DMS53 (cell line): ENCODE measurements around the gene TNS1.
A peak's percentile ranks its signal among the peaks of the same experiment; 100 is the strongest.

Source experiments
- DNase-seq: peaks from one replicate; lab custom pipeline; 2025; lab: John Stamatoyannopoulos, UW

The TNS1 gene

GRCh38 chr2:217998926-217999594 lies 3.7 kb downstream of the TNS1 start:
- no peak for DNase-seq

GRCh38 chr2:217997510-217997909 lies 5.3 kb downstream of the TNS1 start:
- DNase-seq, result no peak

- DNase-seq, result peak; percentile 32
Observed at GRCh38 chr2:217996361-217996760, 6.4 kb downstream of the TNS1 start.

- DNase-seq, result peak; percentile 22
Observed at GRCh38 chr2:217995731-217996231, 7.0 kb downstream of the TNS1 start.

GRCh38 chr2:217994776-217995274 lies 8.0 kb downstream of the TNS1 start:
- DNase-seq, result peak; percentile 79

GRCh38 chr2:217993817-217994463 lies 8.9 kb downstream of the TNS1 start:
- DNase-seq, result peak; percentile 61

GRCh38 chr2:217993138-217993537 lies 9.7 kb downstream of the TNS1 start:
- peak; percentile 47 for DNase-seq

- DNase-seq, result no peak
Observed at GRCh38 chr2:217992061-217992460, 10.7 kb downstream of the TNS1 start.

- no peak for DNase-seq
Observed at GRCh38 chr2:217990791-217991465, 11.9 kb downstream of the TNS1 start.

- no peak for DNase-seq
Observed at GRCh38 chr2:217990389-217990788, 12.4 kb downstream of the TNS1 start.

GRCh38 chr2:217989221-217989948 lies 13.4 kb downstream of the TNS1 start:
- DNase-seq, result no peak

GRCh38 chr2:217988840-217989204 lies 14.0 kb downstream of the TNS1 start:
- peak; percentile 45 for DNase-seq

- DNase-seq, result peak; percentile 97
Observed at GRCh38 chr2:217988014-217988839, 14.6 kb downstream of the TNS1 start.

GRCh38 chr2:217987391-217987790 lies 15.4 kb downstream of the TNS1 start:
- no peak for DNase-seq

GRCh38 chr2:217986256-217986961 lies 16.4 kb downstream of the TNS1 start:
- DNase-seq, result no peak

- DNase-seq, result no peak
Observed at GRCh38 chr2:217983276-217984233, 19.2 kb downstream of the TNS1 start.

GRCh38 chr2:217981971-217982370 lies 20.8 kb downstream of the TNS1 start:
- no peak for DNase-seq

- DNase-seq, result no peak
Observed at GRCh38 chr2:217981084-217981730, 21.6 kb downstream of the TNS1 start.

GRCh38 chr2:217980591-217980990 lies 22.2 kb downstream of the TNS1 start:
- DNase-seq, result no peak
